Hematopoietic multipotent progenitor cell treated with erythropoietin and hydrocortisone succinate and interleukin-3 and kit ligand, for 4 days (in vitro differentiated cells): Measurements from ENCODE around the gene COL4A1.

Experiments used
- DNase-seq: peaks from one replicate; pipeline ENCODE4 v3.0.0-alpha.2; 2015

Gene COL4A1

GRCh38 chr13:110128546-110128945 is 178.4 kb downstream of the COL4A1 start:
- DNase-seq: no peak

- no peak for DNase-seq
These were observed 178.9 kb downstream of the COL4A1 start for GRCh38 chr13:110127986-110128511.

- peak; percentile 8 for DNase-seq
These were observed 180.5 kb downstream of the COL4A1 start for GRCh38 chr13:110126391-110126961.

- no peak for DNase-seq
These were observed 181.2 kb downstream of the COL4A1 start for GRCh38 chr13:110125613-110126272.

GRCh38 chr13:110125157-110125556 is 181.8 kb downstream of the COL4A1 start:
- DNase-seq: no peak

- DNase-seq: no peak
These were observed 182.6 kb downstream of the COL4A1 start for GRCh38 chr13:110124201-110124940.

- no peak for DNase-seq
These were observed 183.7 kb downstream of the COL4A1 start for GRCh38 chr13:110123041-110123809.

- no peak for DNase-seq
These were observed 185.4 kb downstream of the COL4A1 start for GRCh38 chr13:110121422-110122083.

- no peak for DNase-seq
These were observed 186.7 kb downstream of the COL4A1 start for GRCh38 chr13:110119935-110120905.

GRCh38 chr13:110118106-110118505 is 188.9 kb downstream of the COL4A1 start:
- DNase-seq: no peak

GRCh38 chr13:110116072-110116487 is 190.9 kb downstream of the COL4A1 start:
- DNase-seq: peak; percentile 73

- no peak for DNase-seq
These were observed 191.4 kb downstream of the COL4A1 start for GRCh38 chr13:110115591-110115990.

GRCh38 chr13:110114316-110114715 is 192.6 kb downstream of the COL4A1 start:
- no peak for DNase-seq

- peak; percentile 78 for DNase-seq
These were observed 193.6 kb downstream of the COL4A1 start for GRCh38 chr13:110113284-110113764.

GRCh38 chr13:110112379-110112778 is 194.6 kb downstream of the COL4A1 start:
- DNase-seq: peak; percentile 47

- DNase-seq: no peak
These were observed 196.2 kb downstream of the COL4A1 start for GRCh38 chr13:110110783-110111182.

- no peak for DNase-seq
These were observed 197.0 kb downstream of the COL4A1 start for GRCh38 chr13:110109910-110110309.

- no peak for DNase-seq
These were observed 197.7 kb downstream of the COL4A1 start for GRCh38 chr13:110109140-110109783.

- peak; percentile 53 for DNase-seq
These were observed 198.4 kb downstream of the COL4A1 start for GRCh38 chr13:110108348-110109139.
